Mucosa of descending colon (tissue), 3 donors: ENCODE data around the gene GUCA2A. TPM values are rescaled to one million over a fixed set of nuclear protein-coding genes. Genes with fewer than 3 reads are reported as not detected.

ENCODE experiments used
- total RNA-seq, 3 donors: library from RNA; stranded (reverse); fragmentation: NEBNext Ultra II Directional in 2 of 3; extraction: Animal tissue kit (Norgen Biotek cat#: 25700) in 2 of 3; gene quantifications; one replicate each; pipeline versions ENCODE4 v1.2.1 to v1.2.4, GENCODE V29; 2021 to 2023
- donor health status: DM: no; HTN: no; CAD: no; lungs with moderate emphysema.
- donor health status: DM: no; HTN: no; CAD: no.
- donor health status: DM: no; HTN: yes; CAD: no.

Gene GUCA2A
- total RNA-seq, 3 donors from 2014 or later = 920 to 2,800 (median 1,254) TPM

Other genes starting within 250 kb of the GUCA2A start
- 1 to 10 TPM; 4.9 to 6.5 (median 6.1) TPM for gene HIVEP3, start 245.8 kb downstream of the GUCA2A start, total RNA-seq
- 100 to 1,000 TPM; 153 to 381 (median 176) TPM for gene GUCA2B, start 11.3 kb downstream of the GUCA2A start, total RNA-seq
- gene FOXJ3, start 170.5 kb upstream of the GUCA2A start, total RNA-seq = 10 to 100 TPM; 47.0 to 57.3 (median 53.4) TPM
- 10 to 100 TPM; 13.3 to 18.9 (median 14.5) TPM for gene RIMKLA, start 216.0 kb upstream of the GUCA2A start, total RNA-seq